Amygdala (tissue), 56 donors: ENCODE results near the gene ARHGAP15.
"Not testable (repeated sequence)": the region's sequence is repeated elsewhere in the genome, so short reads cannot be mapped to it uniquely, and the experiment has no call there.

Experiments
- DNase-seq, 56 donors: peaks; one replicate each; lab custom pipeline; 2025; lab: John Stamatoyannopoulos, UW

The ARHGAP15 gene

DNA sequence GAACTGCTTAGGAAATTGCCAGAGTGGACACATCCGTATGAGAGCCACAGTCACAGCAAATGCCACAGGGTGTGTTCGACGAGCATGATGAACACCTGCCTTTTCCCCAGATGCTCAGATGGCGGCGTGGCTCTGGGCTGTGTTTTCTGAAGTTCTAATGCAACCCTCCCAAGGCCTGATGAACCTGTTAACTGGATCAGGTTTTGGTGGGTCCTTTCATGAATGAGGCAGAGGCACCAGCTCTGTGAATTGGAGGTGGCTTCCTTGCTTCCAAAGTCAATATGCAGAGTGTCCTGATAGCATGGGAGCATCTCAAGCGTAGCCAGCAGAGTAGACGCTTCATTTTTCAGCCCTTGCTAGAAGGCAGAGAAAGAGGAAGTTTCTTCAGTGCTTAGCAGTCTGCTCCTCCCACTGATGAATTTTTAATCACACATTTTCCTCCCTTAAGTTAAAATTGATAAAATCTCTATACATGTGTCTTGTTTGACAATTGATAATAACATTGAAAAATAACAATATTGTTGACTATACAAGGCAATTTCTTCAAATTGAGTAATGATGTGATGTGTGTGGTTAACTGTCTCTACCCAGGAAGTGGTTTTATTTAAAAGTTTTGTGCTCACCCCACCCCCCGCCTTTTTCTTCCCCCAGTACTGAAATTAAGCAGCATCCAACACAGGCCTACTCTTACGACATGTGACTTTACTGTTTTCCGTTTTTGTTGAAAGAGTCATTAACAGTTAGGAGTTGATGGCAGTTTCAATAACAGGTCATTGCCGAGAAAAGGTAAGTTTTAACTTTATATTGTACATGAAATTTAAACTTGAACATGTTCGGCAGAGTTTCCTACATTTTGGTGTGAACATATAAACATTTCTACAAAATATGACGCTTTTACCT is at the start of gene ARHGAP15:
TSS of gene ARHGAP15 (plus strand) at position 739 of the 900 bp plus-strand sequence.
- DNase-seq, result peak in 1 of 56 donors; percentile 2

DNA sequence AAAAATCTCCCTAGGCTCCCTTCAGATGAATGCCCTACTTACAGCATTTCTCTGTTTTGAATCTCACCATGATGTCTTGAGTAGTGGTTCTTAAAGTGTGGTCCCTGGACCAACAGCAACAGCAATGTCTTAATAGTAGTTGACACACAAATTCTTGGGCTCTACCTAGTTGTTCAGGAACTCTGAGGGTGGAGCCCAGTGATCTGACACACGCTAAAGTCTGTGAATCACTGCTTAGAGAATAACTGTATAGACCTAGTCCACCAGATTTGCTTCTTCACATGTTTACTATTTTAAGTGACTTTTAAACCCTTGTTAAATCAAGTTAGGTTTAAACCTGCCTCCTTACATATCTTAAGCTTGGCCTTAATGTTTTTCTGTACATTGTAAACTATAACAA is 47.6 kb upstream of the ARHGAP15 start:
- no peak for DNase-seq

DNA sequence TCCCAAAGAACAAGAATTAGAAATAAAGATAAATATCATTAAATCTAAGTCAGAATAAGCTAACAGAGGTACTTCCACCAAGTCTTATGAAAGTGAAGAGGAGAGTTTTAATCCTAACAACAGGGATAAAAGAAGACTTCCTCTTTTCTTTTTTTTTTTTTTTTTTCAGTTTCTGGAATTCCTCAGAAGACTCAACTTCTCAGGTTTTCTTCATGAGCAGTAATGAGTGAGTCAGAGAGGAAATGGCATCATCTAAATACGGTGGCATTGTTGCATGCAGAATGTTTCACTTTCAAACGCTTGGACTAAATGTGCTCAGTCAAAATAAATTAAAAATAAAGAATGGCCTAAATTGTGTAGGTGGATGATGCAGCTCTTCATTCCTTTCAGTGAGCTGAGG is 45.6 kb upstream of the ARHGAP15 start:
- no peak for DNase-seq

- DNase-seq, result no peak
Observed at GRCh38 chr2:143084462-143084861, 44.8 kb upstream of the ARHGAP15 start.

GRCh38 chr2:143085125-143085784 is 44.0 kb upstream of the ARHGAP15 start:
- no peak for DNase-seq

GRCh38 chr2:143087033-143087432 is 42.2 kb upstream of the ARHGAP15 start:
- no peak for DNase-seq

- no peak for DNase-seq
Observed at GRCh38 chr2:143088388-143088787, 40.8 kb upstream of the ARHGAP15 start.

GRCh38 chr2:143089520-143089919 is 39.7 kb upstream of the ARHGAP15 start:
- DNase-seq, result not testable (repeated sequence)

DNA sequence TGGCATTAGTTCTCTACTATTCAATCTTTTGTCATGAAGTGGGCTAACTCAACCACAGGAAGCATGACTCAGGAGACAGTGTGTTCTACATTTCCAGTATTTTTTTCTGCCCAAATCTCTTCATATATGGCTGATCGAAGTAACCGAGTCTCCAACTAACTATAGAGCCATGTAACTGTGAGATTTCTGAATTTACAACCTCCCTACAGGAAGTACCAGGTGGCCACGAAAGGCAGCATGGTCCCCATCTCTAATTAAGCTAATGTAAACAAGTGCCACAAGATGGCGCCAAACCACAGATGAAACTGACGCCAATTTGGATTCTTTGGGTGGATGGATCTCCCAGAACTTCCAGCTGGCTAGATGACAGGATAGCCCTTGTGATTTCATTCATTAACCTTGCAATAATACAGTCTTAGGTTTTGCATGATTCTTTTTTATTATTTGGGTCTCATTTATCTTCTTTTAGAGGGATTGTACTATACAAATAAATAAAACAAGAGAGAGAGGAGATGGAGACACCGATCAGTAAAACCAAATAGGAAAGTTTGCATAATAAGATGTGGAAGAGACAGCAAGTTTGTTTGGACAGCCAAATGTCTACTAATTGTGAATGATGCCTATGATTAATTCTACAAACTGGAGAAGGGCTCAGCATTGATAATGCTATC is 18.3 kb upstream of the ARHGAP15 start:
- peak in 29 of 56 donors; percentile 0 to 74 (median 8) for DNase-seq

- no peak for DNase-seq
Observed at GRCh38 chr2:143117225-143117624, 12.0 kb upstream of the ARHGAP15 start.

GRCh38 chr2:143121079-143121478 is 8.1 kb upstream of the ARHGAP15 start:
- DNase-seq, result no peak

DNA sequence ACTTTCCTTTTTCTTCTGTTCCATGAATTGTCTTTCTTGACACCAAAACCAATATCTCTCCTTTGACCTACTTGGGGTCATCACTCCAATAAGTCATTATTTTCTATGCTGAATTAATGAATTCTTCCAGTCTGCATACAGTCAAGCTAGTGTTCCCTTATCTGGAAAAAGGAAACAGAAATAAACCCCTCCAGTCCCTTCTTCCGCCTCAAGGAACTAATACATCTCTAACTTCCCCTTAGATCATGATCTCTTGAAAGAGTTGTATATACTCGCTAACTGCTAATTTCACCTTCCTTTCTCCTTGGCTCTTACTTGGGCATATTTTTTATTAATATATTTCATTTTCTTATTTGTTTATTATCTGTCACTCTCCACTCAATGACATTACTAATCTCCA is 7.3 kb upstream of the ARHGAP15 start:
- DNase-seq, result no peak

DNA sequence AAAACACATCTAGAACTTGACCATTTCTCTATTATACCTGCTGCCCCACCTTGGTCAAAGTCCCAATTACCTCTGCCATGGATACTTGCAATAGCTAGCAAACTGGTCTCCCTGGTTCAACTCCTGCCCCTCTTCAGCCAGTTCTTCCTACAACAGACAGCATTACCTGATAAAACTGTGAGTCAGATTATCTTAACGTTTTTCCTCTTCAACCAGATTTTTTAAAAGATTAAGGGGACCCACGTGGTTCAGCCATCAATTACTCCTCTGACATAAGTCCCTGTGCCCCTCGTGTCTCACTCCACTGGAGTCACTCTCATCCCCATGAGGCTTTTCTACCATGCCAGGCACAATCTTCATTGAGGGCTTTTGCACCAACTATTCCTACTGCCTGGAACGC is 5.3 kb upstream of the ARHGAP15 start:
- no peak for DNase-seq

DNA sequence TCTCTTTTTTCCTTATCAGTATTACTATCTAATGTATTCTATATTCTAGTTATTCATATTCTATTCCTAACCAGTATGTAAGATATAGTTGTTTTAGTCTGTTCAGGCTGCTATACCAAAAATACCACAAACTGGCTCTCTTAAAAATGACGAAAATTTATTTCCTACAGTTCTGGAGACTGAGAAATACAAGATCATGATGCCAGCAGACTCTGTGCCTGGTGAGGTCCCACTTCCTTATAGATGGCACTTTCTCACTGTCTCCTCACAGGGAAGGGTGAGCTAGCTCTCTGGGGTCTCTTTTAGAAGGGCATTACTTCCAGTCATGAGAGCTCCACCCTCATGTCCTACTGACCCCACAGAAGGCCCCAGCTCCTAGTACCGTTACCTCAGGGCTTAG is 4.8 kb upstream of the ARHGAP15 start:
- DNase-seq, result no peak

- DNase-seq, result no peak
Observed at GRCh38 chr2:143125717-143126116, 3.5 kb upstream of the ARHGAP15 start.

- no peak for DNase-seq
Observed at GRCh38 chr2:143132355-143132754, 3.1 kb downstream of the ARHGAP15 start.

DNA sequence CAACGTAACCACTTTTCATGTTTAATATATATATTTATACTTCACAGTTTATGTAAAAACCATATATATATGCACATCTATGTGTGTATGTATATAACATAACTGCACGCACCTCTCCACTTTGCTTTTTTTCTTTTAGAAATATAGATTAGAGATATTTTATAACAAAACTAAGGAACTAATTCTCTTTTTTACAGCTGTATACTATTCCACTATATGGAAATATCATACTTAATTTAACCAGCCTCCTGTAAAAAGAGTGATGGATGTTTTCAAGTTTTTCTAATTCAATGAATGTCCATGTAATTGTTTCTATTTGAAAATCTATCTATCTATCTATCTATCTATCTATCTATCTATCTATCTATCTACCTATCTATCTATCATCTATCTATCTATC is 4.6 kb downstream of the ARHGAP15 start:
- DNase-seq, result no peak

GRCh38 chr2:143138292-143138691 is 9.1 kb downstream of the ARHGAP15 start:
- no peak for DNase-seq

DNA sequence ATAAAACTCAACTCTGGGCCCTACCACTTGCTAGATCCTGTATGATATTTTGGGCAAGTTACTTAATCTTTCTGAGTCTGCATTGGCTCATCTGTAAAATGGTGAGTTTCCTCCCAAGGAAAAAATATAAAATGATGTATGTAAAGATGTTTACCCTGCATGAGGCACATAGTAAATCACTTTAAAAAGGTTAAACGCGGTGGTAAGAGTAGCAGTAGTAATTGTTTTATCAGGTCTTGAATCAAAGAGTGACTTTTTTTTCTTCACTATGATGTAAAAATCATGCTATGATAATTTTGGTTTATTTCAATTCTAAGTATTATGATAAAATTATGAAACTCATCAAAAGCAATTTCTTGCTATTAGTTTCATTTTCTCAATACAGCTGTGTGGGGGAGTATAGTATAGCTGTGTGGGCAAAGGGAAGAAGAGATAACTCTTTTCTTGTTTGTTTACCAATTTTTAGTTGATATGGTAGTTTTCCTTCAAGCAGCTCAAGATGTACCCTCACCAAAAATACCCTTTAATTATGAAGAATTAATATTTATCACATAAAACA is 10.7 kb downstream of the ARHGAP15 start:
- DNase-seq, result no peak

GRCh38 chr2:143140864-143141661 is 11.8 kb downstream of the ARHGAP15 start:
- no peak for DNase-seq
